Left cardiac atrium (tissue), 4 donors: ENCODE measurements around the gene PERCC1. TPM values are rescaled to one million over a fixed set of nuclear protein-coding genes. Genes with fewer than 3 reads are reported as not detected.
"Not testable (repeated sequence)": the region's sequence is repeated elsewhere in the genome, so short reads cannot be mapped to it uniquely, and the experiment has no call there.

Experiments used
- ATAC-seq, 2 donors: fragments of 200-7000 bp; cut with Tn5 transposase; one replicate each; pipeline ENCODE4 v1.9.1; 2020; ENCODE audit warnings: mild to moderate bottlenecking in 2 of 2, moderate library complexity in 2 of 2
- DNase-seq: peaks from one replicate; pipeline ENCODE4 v3.0.0-alpha.2; 2020
- intact Hi-C, 2 donors: fragments of 100-400 bp; cut with DNase I; formaldehyde crosslinking; loops; one replicate each; pipeline versions ENCODE4 v1.14.1 to v1.15.1; 2022 to 2023
- total RNA-seq, 2 donors: library from RNA; stranded (reverse); fragmentation: NEBNext Ultra II Directional; extraction: Animal tissue kit (Norgen Biotek cat#: 25700); gene quantifications; one replicate each; pipeline ENCODE4 v1.2.1, GENCODE V29; 2021
- donor health status: DM: no; HTN: yes; CAD: no.
- donor health status: DM: no; HTN: yes; CAD: no; lungs with severe emphysema.
- donor health status: DM: yes; HTN: yes; CAD: no.
- donor health status: Dilated cardiomyopathy.

The PERCC1 gene
- total RNA-seq, 2 donors from 2014 or later = not detected

GRCh38 chr16:1475552-1476114 lies 44.8 kb downstream of the PERCC1 start:
- DNase-seq = no peak
- intact Hi-C loops = no loop called here
- ATAC-seq = no peak

GRCh38 chr16:1477033-1477432 lies 46.2 kb downstream of the PERCC1 start:
- DNase-seq = no peak
- intact Hi-C loops = no loop called here
- no peak for ATAC-seq

GRCh38 chr16:1478937-1479336 lies 48.1 kb downstream of the PERCC1 start:
- intact Hi-C loops, ATAC-seq, DNase-seq: not testable (repeated sequence)

- DNase-seq (no peak), ATAC-seq (no peak)
- intact Hi-C loops = no loop called here
Measured at GRCh38 chr16:1481906-1482835, 51.3 kb downstream of the PERCC1 start.

Other genes with a start within 250 kb of the PERCC1 start
- gene TPSG1, start 205.8 kb upstream of the PERCC1 start, total RNA-seq = under 1 TPM in 1 of 2 donors, not detected in 1; 0.21 TPM
- gene TPSB2, start 200.9 kb upstream of the PERCC1 start, total RNA-seq = 10 to 100 TPM in 1 of 2 donors, 1 to 10 TPM in 1; 9.3 to 18.9 TPM
- 10 to 100 TPM in 1 of 2 donors, 1 to 10 TPM in 1; 2.1 to 17.3 TPM for gene TPSAB1, start 190.4 kb upstream of the PERCC1 start, total RNA-seq
- under 1 TPM in 1 of 2 donors, not detected in 1; 0.91 TPM for gene TPSD1, start 175.0 kb upstream of the PERCC1 start, total RNA-seq
- gene UBE2I, start 121.4 kb upstream of the PERCC1 start, total RNA-seq = 10 to 100 TPM; 74.3 to 80.8 TPM
- 1 to 10 TPM in 1 of 2 donors, under 1 TPM in 1; 0.99 to 2.7 TPM for gene BAIAP3, start 97.4 kb upstream of the PERCC1 start, total RNA-seq
- 10 to 100 TPM; 44.5 to 59.1 TPM for gene TSR3, start 79.2 kb upstream of the PERCC1 start, total RNA-seq
- 10 to 100 TPM; 44.1 to 44.3 TPM for gene GNPTG, start 79.1 kb upstream of the PERCC1 start, total RNA-seq
- 10 to 100 TPM in 1 of 2 donors, 1 to 10 TPM in 1; 6.4 to 13.6 TPM for gene UNKL, start 16.4 kb upstream of the PERCC1 start, total RNA-seq
- gene UQCC4, start 10.3 kb upstream of the PERCC1 start, total RNA-seq = 10 to 100 TPM; 10.0 to 13.0 TPM
- gene CCDC154, start 13.5 kb downstream of the PERCC1 start, total RNA-seq = 1 to 10 TPM in 1 of 2 donors, under 1 TPM in 1; 0.68 to 1.1 TPM
- gene CLCN7, start 44.0 kb downstream of the PERCC1 start, total RNA-seq = 10 to 100 TPM; 43.0 to 49.7 TPM
- gene PTX4, start 57.9 kb downstream of the PERCC1 start, total RNA-seq = under 1 TPM in 1 of 2 donors, not detected in 1; 0.21 TPM
- gene TELO2, start 62.3 kb downstream of the PERCC1 start, total RNA-seq = 10 to 100 TPM; 17.9 to 22.2 TPM
- gene TMEM204, start 102.6 kb downstream of the PERCC1 start, total RNA-seq = 10 to 100 TPM; 26.7 to 29.4 TPM
- 1 to 10 TPM; 6.9 to 8.6 TPM for gene IFT140, start 181.0 kb downstream of the PERCC1 start, total RNA-seq
- 10 to 100 TPM; 10.2 to 12.1 TPM for gene CRAMP1, start 181.3 kb downstream of the PERCC1 start, total RNA-seq
- gene JPT2, start 247.2 kb downstream of the PERCC1 start, total RNA-seq = 10 to 100 TPM; 29.1 to 35.3 TPM